ENCODE measurements around the gene GATAD1.

GATAD1 gene

GRCh38 chr7:92485267-92485892 lies 38.1 kb downstream of the GATAD1 start:
- DNase-seq (ENCODE audit: low read depth), result peak; percentile 37
- H3K4me3 ChIP-seq (ENCODE audit: control insufficient read depth, low read depth, low read length), result no peak overlapping the region
- TF ChIP-seq CTCF (conservative IDR thresholded peaks at IDR 0.05; ENCODE audit: control insufficient read depth, insufficient read depth, low read depth, low read length), result no peak

- TF ChIP-seq CTCF (conservative IDR thresholded peaks at IDR 0.05; ENCODE audit: control insufficient read depth, insufficient read depth, low read depth, low read length), result no peak
- no peak for DNase-seq (ENCODE audit: low read depth)
Measured at GRCh38 chr7:92485974-92486373, 38.7 kb downstream of the GATAD1 start.

GRCh38 chr7:92487804-92488203 lies 40.5 kb downstream of the GATAD1 start:
- no peak overlapping the region for H3K4me3 ChIP-seq (ENCODE audit: control insufficient read depth, low read depth, low read length)
- DNase-seq (ENCODE audit: low read depth), result no peak
- TF ChIP-seq CTCF (conservative IDR thresholded peaks at IDR 0.05; ENCODE audit: control insufficient read depth, insufficient read depth, low read depth, low read length), result no peak

More at GRCh38 chr7:92485974-92486373, 38.7 kb downstream of the GATAD1 start:
- no peak overlapping the region for H3K4me3 ChIP-seq (ENCODE audit: control insufficient read depth, low read depth, low read length)

DNA sequence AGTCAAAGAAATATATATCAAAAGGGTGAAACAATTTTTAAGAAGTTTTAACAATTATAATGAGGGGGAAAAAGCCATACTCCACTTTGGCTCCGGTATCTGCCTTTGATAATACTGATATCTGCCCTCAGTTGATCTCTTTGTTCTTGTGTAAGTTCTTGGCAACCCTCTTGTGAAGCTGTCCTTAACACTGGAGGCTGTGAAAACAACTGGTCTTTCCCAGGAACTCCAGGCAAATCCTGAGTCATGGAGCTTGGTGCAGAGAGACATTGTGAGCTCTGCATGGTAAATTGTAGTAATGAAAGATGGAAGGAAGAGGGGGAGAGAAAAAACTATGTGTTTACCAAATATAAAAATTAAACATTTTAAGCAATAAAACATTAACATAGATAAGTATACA lies 42.4 kb downstream of the GATAD1 start:
- H3K4me3 ChIP-seq (ENCODE audit: control insufficient read depth, low read depth, low read length), result no peak overlapping the region
- no peak for TF ChIP-seq CTCF (conservative IDR thresholded peaks at IDR 0.05; ENCODE audit: control insufficient read depth, insufficient read depth, low read depth, low read length)
- DNase-seq (ENCODE audit: low read depth), result peak; percentile 16

- H3K4me3 ChIP-seq (ENCODE audit: control insufficient read depth, low read depth, low read length), result no peak overlapping the region
- TF ChIP-seq CTCF (conservative IDR thresholded peaks at IDR 0.05; ENCODE audit: control insufficient read depth, insufficient read depth, low read depth, low read length), result no peak
- DNase-seq (ENCODE audit: low read depth), result peak; percentile 26
Measured at GRCh38 chr7:92496876-92497275, 49.6 kb downstream of the GATAD1 start.

DNA sequence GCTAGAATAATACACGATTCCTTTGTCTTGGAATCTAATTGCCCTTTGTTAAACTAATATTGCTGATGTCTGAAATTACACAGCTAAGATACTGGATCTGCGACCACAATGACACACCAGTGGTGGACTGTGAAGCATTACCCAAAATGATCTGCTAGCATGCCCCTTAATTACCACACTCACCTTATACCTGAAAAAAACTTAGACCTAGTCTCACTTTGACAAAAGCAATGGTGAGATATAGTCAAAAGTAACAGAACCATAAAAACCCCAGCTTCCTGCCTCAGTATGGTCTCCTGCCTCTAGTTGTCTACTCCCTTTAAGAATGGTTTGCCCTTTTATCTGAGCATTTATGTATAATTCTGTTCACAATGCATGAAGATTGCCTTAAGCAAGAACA lies 51.3 kb downstream of the GATAD1 start:
- no peak overlapping the region for H3K4me3 ChIP-seq (ENCODE audit: control insufficient read depth, low read depth, low read length)
- no peak for TF ChIP-seq CTCF (conservative IDR thresholded peaks at IDR 0.05; ENCODE audit: control insufficient read depth, insufficient read depth, low read depth, low read length)
- DNase-seq (ENCODE audit: low read depth), result no peak

- no peak overlapping the region for H3K4me3 ChIP-seq (ENCODE audit: control insufficient read depth, low read depth, low read length)
Measured at GRCh38 chr7:92503767-92504166, 56.5 kb downstream of the GATAD1 start.

More at GRCh38 chr7:92503767-92504166, 56.5 kb downstream of the GATAD1 start:
- TF ChIP-seq CTCF (conservative IDR thresholded peaks at IDR 0.05; ENCODE audit: control insufficient read depth, insufficient read depth, low read depth, low read length), result no peak
- no peak for DNase-seq (ENCODE audit: low read depth)

Data from fibroblast of mammary gland (primary cell).